ENCODE measurements around the gene SHC2.

The SHC2 gene

GRCh38 chr19:460877-461720 lies at the start of gene SHC2:
SHC2 (minus strand) TSS chr19:461033; CDS start chr19:460996, 37 bp downstream.
- DNase-seq: peak; percentile 70

- DNase-seq: peak; percentile 38
Measured at GRCh38 chr19:508204-509150, 47.6 kb upstream of the SHC2 start.

GRCh38 chr19:507286-508203 lies 46.7 kb upstream of the SHC2 start, which contains the start of gene TPGS1:
TPGS1 (plus strand) TSS chr19:507497; CDS start chr19:507507, 10 bp downstream.
- peak; percentile 89 for DNase-seq

GRCh38 chr19:506404-507285 lies 45.8 kb upstream of the SHC2 start:
- peak; percentile 98 for DNase-seq

GRCh38 chr19:504616-505015 lies 43.8 kb upstream of the SHC2 start:
- DNase-seq: no peak

GRCh38 chr19:501646-502045 lies 40.8 kb upstream of the SHC2 start:
- DNase-seq: no peak

GRCh38 chr19:498977-499623 lies 38.3 kb upstream of the SHC2 start:
- no peak for DNase-seq

GRCh38 chr19:498511-498891 lies 37.7 kb upstream of the SHC2 start:
- DNase-seq: no peak

- no peak for DNase-seq
Measured at GRCh38 chr19:497869-498510, 37.2 kb upstream of the SHC2 start.

GRCh38 chr19:497491-497868 lies 36.6 kb upstream of the SHC2 start:
- DNase-seq: no peak

GRCh38 chr19:496986-497385 lies 36.2 kb upstream of the SHC2 start:
- DNase-seq: no peak

GRCh38 chr19:496112-496665 lies 35.4 kb upstream of the SHC2 start, which contains the start of gene MADCAM1:
MADCAM1 (plus strand) TSS chr19:496486; CDS start chr19:496500, 14 bp downstream.
- no peak for DNase-seq

GRCh38 chr19:495402-496111 lies 34.7 kb upstream of the SHC2 start:
- DNase-seq: no peak

- no peak for DNase-seq
Measured at GRCh38 chr19:495081-495401, 34.2 kb upstream of the SHC2 start.

GRCh38 chr19:494171-495080 lies 33.6 kb upstream of the SHC2 start:
- no peak for DNase-seq

GRCh38 chr19:493391-494170 lies 32.7 kb upstream of the SHC2 start:
- no peak for DNase-seq

GRCh38 chr19:492091-492531 lies 31.3 kb upstream of the SHC2 start:
- DNase-seq: no peak

Data from right forelimb (tissue), 1 donor.